GM19240 (cell line): Measurements from ENCODE around the gene ROBO1.

ENCODE experiments used
- DNase-seq: peaks from one replicate; pipeline ENCODE4 v3.0.0; 2011; ENCODE audit warnings: low spot score; ENCODE audit not compliant: insufficient read length

ROBO1 gene

GRCh38 chr3:78880603-78881461 is 887.0 kb downstream of the ROBO1 start:
- no peak for DNase-seq

GRCh38 chr3:78879295-78879860 is 888.4 kb downstream of the ROBO1 start:
- no peak for DNase-seq

GRCh38 chr3:78878789-78879188 is 889.0 kb downstream of the ROBO1 start:
- DNase-seq: no peak

GRCh38 chr3:78878011-78878410 is 889.8 kb downstream of the ROBO1 start:
- no peak for DNase-seq

- no peak for DNase-seq
Observed at GRCh38 chr3:78875851-78876250, 891.9 kb downstream of the ROBO1 start.

- no peak for DNase-seq
Observed at GRCh38 chr3:78875436-78875835, 892.4 kb downstream of the ROBO1 start.

- DNase-seq: no peak
Observed at GRCh38 chr3:78873641-78874040, 894.2 kb downstream of the ROBO1 start.

- no peak for DNase-seq
Observed at GRCh38 chr3:78872195-78872594, 895.6 kb downstream of the ROBO1 start.

- DNase-seq: no peak
Observed at GRCh38 chr3:78871048-78871447, 896.8 kb downstream of the ROBO1 start.

- DNase-seq: no peak
Observed at GRCh38 chr3:78870484-78870883, 897.3 kb downstream of the ROBO1 start.

GRCh38 chr3:78868570-78868969 is 899.2 kb downstream of the ROBO1 start:
- no peak for DNase-seq

- no peak for DNase-seq
Observed at GRCh38 chr3:78867409-78868372, 900.1 kb downstream of the ROBO1 start.

GRCh38 chr3:78863306-78864203 is 904.2 kb downstream of the ROBO1 start:
- no peak for DNase-seq

GRCh38 chr3:78861156-78861555 is 906.6 kb downstream of the ROBO1 start:
- no peak for DNase-seq

- DNase-seq: no peak
Observed at GRCh38 chr3:78860567-78860966, 907.2 kb downstream of the ROBO1 start.

- DNase-seq: no peak
Observed at GRCh38 chr3:78858910-78859309, 908.9 kb downstream of the ROBO1 start.

GRCh38 chr3:78858174-78858573 is 909.6 kb downstream of the ROBO1 start:
- DNase-seq: no peak

GRCh38 chr3:78857494-78858111 is 910.2 kb downstream of the ROBO1 start:
- DNase-seq: no peak

GRCh38 chr3:78856164-78856563 is 911.6 kb downstream of the ROBO1 start:
- DNase-seq: no peak

- no peak for DNase-seq
Observed at GRCh38 chr3:78855190-78855589, 912.6 kb downstream of the ROBO1 start.
